Lower leg skin (tissue), 3 donors: ENCODE results near the gene LRRC66.

Experiments
- POLR2A ChIP-seq, 2 donors: fragments of 450-650 bp; IDR thresholded peaks; one replicate each; pipeline ENCODE4 v1.6.1; 2016 to 2017; ENCODE audit warnings: antibody characterized with exemption in 2 of 2, mild to moderate bottlenecking in 1 of 2, moderate library complexity in 1 of 2
- TF ChIP-seq, protein P1 (sequence below), 3 donors: fragments of 450-650 bp; IDR thresholded peaks; one replicate each; pipeline ENCODE4 v1.5.1; 2016; ENCODE audit warnings: antibody characterized with exemption in 3 of 3, mild to moderate bottlenecking in 3 of 3, moderate library complexity in 2 of 3

GRCh38 chr4:52054254-52054653, 34.1 kb upstream of the LRRC66 start:
- TF ChIP-seq, protein P1, sequence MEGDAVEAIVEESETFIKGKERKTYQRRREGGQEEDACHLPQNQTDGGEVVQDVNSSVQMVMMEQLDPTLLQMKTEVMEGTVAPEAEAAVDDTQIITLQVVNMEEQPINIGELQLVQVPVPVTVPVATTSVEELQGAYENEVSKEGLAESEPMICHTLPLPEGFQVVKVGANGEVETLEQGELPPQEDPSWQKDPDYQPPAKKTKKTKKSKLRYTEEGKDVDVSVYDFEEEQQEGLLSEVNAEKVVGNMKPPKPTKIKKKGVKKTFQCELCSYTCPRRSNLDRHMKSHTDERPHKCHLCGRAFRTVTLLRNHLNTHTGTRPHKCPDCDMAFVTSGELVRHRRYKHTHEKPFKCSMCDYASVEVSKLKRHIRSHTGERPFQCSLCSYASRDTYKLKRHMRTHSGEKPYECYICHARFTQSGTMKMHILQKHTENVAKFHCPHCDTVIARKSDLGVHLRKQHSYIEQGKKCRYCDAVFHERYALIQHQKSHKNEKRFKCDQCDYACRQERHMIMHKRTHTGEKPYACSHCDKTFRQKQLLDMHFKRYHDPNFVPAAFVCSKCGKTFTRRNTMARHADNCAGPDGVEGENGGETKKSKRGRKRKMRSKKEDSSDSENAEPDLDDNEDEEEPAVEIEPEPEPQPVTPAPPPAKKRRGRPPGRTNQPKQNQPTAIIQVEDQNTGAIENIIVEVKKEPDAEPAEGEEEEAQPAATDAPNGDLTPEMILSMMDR (IDR thresholded peaks at IDR 0.05) = no peak
- TF ChIP-seq POLR2A (IDR thresholded peaks at IDR 0.05) = no peak
